Measurements from ENCODE around the gene SMG6.
A peak's percentile ranks its signal among the peaks of the same experiment; 100 is the strongest.

The SMG6 gene

GRCh38 chr17:2042933-2043332 is 260.7 kb downstream of the SMG6 start:
- no peaks in the 10 kb centered on the region for H3K4me1 ChIP-seq (ENCODE audit: control insufficient read depth, insufficient read depth, low read length)
- H3K9ac ChIP-seq (ENCODE audit: low read depth, low read length) = no peak overlapping the region
- no peaks in the 10 kb centered on the region for H3K9me3 ChIP-seq (ENCODE audit: control insufficient read depth, insufficient read depth, low read length)
- peaks cover 12% of the 10 kb centered on the region for H3K27me3 ChIP-seq (ENCODE audit: control insufficient read depth, insufficient read depth, low read length)
- H3K4me3 ChIP-seq (ENCODE audit: low read depth, low read length) = peak overlapping the region; percentile 91
- no peaks in the 10 kb centered on the region for H3K36me3 ChIP-seq (ENCODE audit: control insufficient read depth, insufficient read depth, low read length)

- Histone ChIP-seq H3K4me3 (ENCODE audit: low read depth, low read length) (peak overlapping the region; percentile 91), H3K36me3 (ENCODE audit: control insufficient read depth, insufficient read depth, low read length) (no peaks in the 10 kb centered on the region), H3K9me3 (ENCODE audit: control insufficient read depth, insufficient read depth, low read length) (no peaks in the 10 kb centered on the region), H3K4me1 (ENCODE audit: control insufficient read depth, insufficient read depth, low read length) (no peaks in the 10 kb centered on the region), H3K9ac (ENCODE audit: low read depth, low read length) (peak overlapping the region; percentile 79), H3K27me3 (ENCODE audit: control insufficient read depth, insufficient read depth, low read length) (peaks cover 7% of the 10 kb centered on the region)
Measured at GRCh38 chr17:2042390-2042847, 261.2 kb downstream of the SMG6 start.

GRCh38 chr17:2041561-2042389 is 261.8 kb downstream of the SMG6 start, which contains the start of gene OVCA2:
OVCA2 (plus strand) TSS chr17:2042022; CDS start chr17:2042048, 26 bp downstream.
- Histone ChIP-seq H3K9me3 (ENCODE audit: control insufficient read depth, insufficient read depth, low read length) (no peaks in the 10 kb centered on the region), H3K4me1 (ENCODE audit: control insufficient read depth, insufficient read depth, low read length) (no peaks in the 10 kb centered on the region), H3K4me3 (ENCODE audit: low read depth, low read length) (peak within 1 kb of the TSS; percentile 91), H3K9ac (ENCODE audit: low read depth, low read length) (peak within 1 kb of the TSS; percentile 79), H3K36me3 (ENCODE audit: control insufficient read depth, insufficient read depth, low read length) (no peaks in the 10 kb centered on the region), H3K27me3 (ENCODE audit: control insufficient read depth, insufficient read depth, low read length) (peaks cover 5% of the 10 kb centered on the region)

GRCh38 chr17:2040942-2041560 is 262.5 kb downstream of the SMG6 start:
- peaks cover 4% of the 10 kb centered on the region for H3K36me3 ChIP-seq (ENCODE audit: control insufficient read depth, insufficient read depth, low read length)
- H3K9ac ChIP-seq (ENCODE audit: low read depth, low read length) = no peak overlapping the region
- H3K27me3 ChIP-seq (ENCODE audit: control insufficient read depth, insufficient read depth, low read length) = peaks cover 5% of the 10 kb centered on the region
- H3K9me3 ChIP-seq (ENCODE audit: control insufficient read depth, insufficient read depth, low read length) = no peaks in the 10 kb centered on the region
- H3K4me1 ChIP-seq (ENCODE audit: control insufficient read depth, insufficient read depth, low read length) = no peaks in the 10 kb centered on the region
- peak overlapping the region; percentile 91 for H3K4me3 ChIP-seq (ENCODE audit: low read depth, low read length)

GRCh38 chr17:2040219-2040827 is 263.3 kb downstream of the SMG6 start:
- no peak overlapping the region for H3K4me3 ChIP-seq (ENCODE audit: low read depth, low read length)
- peaks cover 4% of the 10 kb centered on the region for H3K36me3 ChIP-seq (ENCODE audit: control insufficient read depth, insufficient read depth, low read length)
- H3K9ac ChIP-seq (ENCODE audit: low read depth, low read length) = no peak overlapping the region
- peaks cover 5% of the 10 kb centered on the region for H3K27me3 ChIP-seq (ENCODE audit: control insufficient read depth, insufficient read depth, low read length)
- no peaks in the 10 kb centered on the region for H3K4me1 ChIP-seq (ENCODE audit: control insufficient read depth, insufficient read depth, low read length)
- no peaks in the 10 kb centered on the region for H3K9me3 ChIP-seq (ENCODE audit: control insufficient read depth, insufficient read depth, low read length)

- H3K27me3 ChIP-seq (ENCODE audit: control insufficient read depth, insufficient read depth, low read length) = peaks cover 5% of the 10 kb centered on the region
- peaks cover 7% of the 10 kb centered on the region for H3K36me3 ChIP-seq (ENCODE audit: control insufficient read depth, insufficient read depth, low read length)
- no peaks in the 10 kb centered on the region for H3K9me3 ChIP-seq (ENCODE audit: control insufficient read depth, insufficient read depth, low read length)
- H3K4me3 ChIP-seq (ENCODE audit: low read depth, low read length) = no peak overlapping the region
- no peaks in the 10 kb centered on the region for H3K4me1 ChIP-seq (ENCODE audit: control insufficient read depth, insufficient read depth, low read length)
- H3K9ac ChIP-seq (ENCODE audit: low read depth, low read length) = no peak overlapping the region
Measured at GRCh38 chr17:2037155-2037554, 266.4 kb downstream of the SMG6 start.

GRCh38 chr17:2035541-2036488 is 267.8 kb downstream of the SMG6 start:
- peaks cover 2% of the 10 kb centered on the region for H3K4me1 ChIP-seq (ENCODE audit: control insufficient read depth, insufficient read depth, low read length)
- H3K9me3 ChIP-seq (ENCODE audit: control insufficient read depth, insufficient read depth, low read length) = no peaks in the 10 kb centered on the region
- H3K27me3 ChIP-seq (ENCODE audit: control insufficient read depth, insufficient read depth, low read length) = peaks cover 2% of the 10 kb centered on the region
- H3K4me3 ChIP-seq (ENCODE audit: low read depth, low read length) = no peak overlapping the region
- H3K9ac ChIP-seq (ENCODE audit: low read depth, low read length) = no peak overlapping the region
- peaks cover 7% of the 10 kb centered on the region for H3K36me3 ChIP-seq (ENCODE audit: control insufficient read depth, insufficient read depth, low read length)

- peaks cover 1% of the 10 kb centered on the region for H3K27me3 ChIP-seq (ENCODE audit: control insufficient read depth, insufficient read depth, low read length)
- H3K36me3 ChIP-seq (ENCODE audit: control insufficient read depth, insufficient read depth, low read length) = peaks cover 7% of the 10 kb centered on the region
- H3K4me1 ChIP-seq (ENCODE audit: control insufficient read depth, insufficient read depth, low read length) = peaks cover 2% of the 10 kb centered on the region
- no peak overlapping the region for H3K9ac ChIP-seq (ENCODE audit: low read depth, low read length)
- no peak overlapping the region for H3K4me3 ChIP-seq (ENCODE audit: low read depth, low read length)
- H3K9me3 ChIP-seq (ENCODE audit: control insufficient read depth, insufficient read depth, low read length) = no peaks in the 10 kb centered on the region
Measured at GRCh38 chr17:2034806-2035540, 268.6 kb downstream of the SMG6 start.

- H3K9me3 ChIP-seq (ENCODE audit: control insufficient read depth, insufficient read depth, low read length) = no peaks in the 10 kb centered on the region
- no peak overlapping the region for H3K9ac ChIP-seq (ENCODE audit: low read depth, low read length)
- H3K27me3 ChIP-seq (ENCODE audit: control insufficient read depth, insufficient read depth, low read length) = peaks cover 6% of the 10 kb centered on the region
- H3K36me3 ChIP-seq (ENCODE audit: control insufficient read depth, insufficient read depth, low read length) = peaks cover 7% of the 10 kb centered on the region
- H3K4me3 ChIP-seq (ENCODE audit: low read depth, low read length) = no peak overlapping the region
- peaks cover 2% of the 10 kb centered on the region for H3K4me1 ChIP-seq (ENCODE audit: control insufficient read depth, insufficient read depth, low read length)
Measured at GRCh38 chr17:2034157-2034556, 269.4 kb downstream of the SMG6 start.

- H3K4me1 ChIP-seq (ENCODE audit: control insufficient read depth, insufficient read depth, low read length) = peaks cover 2% of the 10 kb centered on the region
- H3K9ac ChIP-seq (ENCODE audit: low read depth, low read length) = no peak overlapping the region
Measured at GRCh38 chr17:2033153-2033552, 270.4 kb downstream of the SMG6 start.

More at GRCh38 chr17:2033153-2033552, 270.4 kb downstream of the SMG6 start:
- H3K4me3 ChIP-seq (ENCODE audit: low read depth, low read length) = no peak overlapping the region
- peaks cover 16% of the 10 kb centered on the region for H3K27me3 ChIP-seq (ENCODE audit: control insufficient read depth, insufficient read depth, low read length)
- H3K36me3 ChIP-seq (ENCODE audit: control insufficient read depth, insufficient read depth, low read length) = peaks cover 7% of the 10 kb centered on the region
- H3K9me3 ChIP-seq (ENCODE audit: control insufficient read depth, insufficient read depth, low read length) = no peaks in the 10 kb centered on the region

Measured in iPS-15b (cell line).